HG02840 (cell line): ENCODE measurements around the gene ELOVL6.
"Not testable (repeated sequence)": the region's sequence is repeated elsewhere in the genome, so short reads cannot be mapped to it uniquely, and the experiment has no call there.

Source experiments
- ATAC-seq: cut with Tn5 transposase; IDR thresholded peaks from one replicate; pipeline ENCODE4 v1.9.1; 2021; ENCODE audit warnings: mild to moderate bottlenecking, moderate library complexity, moderate number of reproducible peaks; ENCODE audit not compliant: unreplicated experiment, low FRiP score

Gene ELOVL6

GRCh38 chr4:110087070-110087708, 111.2 kb downstream of the ELOVL6 start:
- ATAC-seq, result no peak

- ATAC-seq, result no peak
These were observed 113.3 kb downstream of the ELOVL6 start for GRCh38 chr4:110085131-110085530.

- ATAC-seq, result no peak
These were observed 114.3 kb downstream of the ELOVL6 start for GRCh38 chr4:110084154-110084553.

DNA sequence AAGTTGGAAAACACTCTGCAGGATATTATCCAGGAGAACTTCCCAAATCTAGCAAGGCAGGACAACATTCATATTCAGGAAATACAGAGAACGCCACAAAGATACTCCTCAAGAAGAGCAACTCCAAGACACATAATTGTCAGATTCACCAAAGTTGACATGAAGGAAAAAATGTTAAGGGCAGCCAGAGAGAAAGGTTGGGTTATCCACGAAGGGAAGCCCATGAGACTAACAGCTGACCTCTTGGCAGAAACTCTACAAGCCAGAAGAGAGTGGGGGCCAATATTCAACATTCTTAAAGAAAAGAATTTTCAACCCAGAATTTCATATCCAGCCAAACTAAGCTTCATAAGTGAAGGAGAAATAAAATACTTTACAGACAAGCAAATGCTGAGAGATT, 120.3 kb downstream of the ELOVL6 start:
- ATAC-seq, result not testable (repeated sequence)

GRCh38 chr4:110076828-110077227, 121.6 kb downstream of the ELOVL6 start:
- ATAC-seq, result not testable (repeated sequence)

DNA sequence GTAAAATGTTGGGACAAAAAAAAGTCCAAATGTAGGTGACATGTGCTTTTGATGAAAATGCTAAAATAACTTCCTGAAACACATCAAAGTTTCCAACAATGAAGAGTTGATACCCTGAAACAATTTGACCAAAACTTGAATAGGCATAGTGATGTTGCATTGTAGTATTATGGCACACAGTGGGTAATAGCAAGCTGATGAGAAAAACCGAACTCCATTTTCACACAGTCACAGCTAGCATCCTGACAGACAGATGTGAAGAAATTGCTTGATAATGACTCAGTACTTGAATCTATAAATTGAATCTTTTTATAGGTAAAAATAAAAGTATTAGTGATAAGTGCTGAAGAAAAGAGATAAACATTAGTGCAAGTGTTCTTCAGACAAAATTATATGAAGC, 122.5 kb downstream of the ELOVL6 start:
- ATAC-seq, result no peak

DNA sequence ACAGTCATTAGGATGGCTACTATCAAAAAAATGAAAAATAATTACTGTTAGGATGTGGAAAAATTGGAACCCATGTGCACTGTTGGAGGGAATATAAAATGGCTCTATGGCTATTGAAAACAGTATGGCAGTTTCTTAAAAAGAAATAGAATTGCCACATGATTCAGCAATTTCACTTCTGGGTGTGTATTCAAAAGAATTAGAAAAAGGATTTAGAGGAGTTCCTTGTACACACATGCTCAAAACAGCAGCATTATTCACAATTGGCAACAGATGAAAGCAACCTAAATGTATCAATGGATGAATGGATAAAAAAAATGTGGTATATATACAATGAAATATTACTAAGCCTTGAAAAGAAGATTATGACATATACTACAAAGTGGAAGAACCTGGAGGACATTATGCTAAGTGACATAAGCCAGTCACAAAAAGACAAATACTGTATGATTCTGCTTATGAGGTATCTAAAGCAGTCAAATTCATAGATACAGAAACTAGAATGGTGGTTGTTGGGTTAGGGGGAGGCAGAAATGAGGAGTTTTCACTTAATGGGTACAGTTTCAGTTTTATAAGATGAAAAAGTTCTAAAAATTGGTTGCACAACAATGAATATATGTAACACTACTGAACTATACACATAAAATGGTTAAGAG, 123.2 kb downstream of the ELOVL6 start:
- ATAC-seq, result no peak

- ATAC-seq, result no peak
These were observed 123.8 kb downstream of the ELOVL6 start for GRCh38 chr4:110074570-110074969.

- no peak for ATAC-seq
These were observed 125.2 kb downstream of the ELOVL6 start for GRCh38 chr4:110073053-110073845.

GRCh38 chr4:110071466-110071865, 126.9 kb downstream of the ELOVL6 start:
- no peak for ATAC-seq

DNA sequence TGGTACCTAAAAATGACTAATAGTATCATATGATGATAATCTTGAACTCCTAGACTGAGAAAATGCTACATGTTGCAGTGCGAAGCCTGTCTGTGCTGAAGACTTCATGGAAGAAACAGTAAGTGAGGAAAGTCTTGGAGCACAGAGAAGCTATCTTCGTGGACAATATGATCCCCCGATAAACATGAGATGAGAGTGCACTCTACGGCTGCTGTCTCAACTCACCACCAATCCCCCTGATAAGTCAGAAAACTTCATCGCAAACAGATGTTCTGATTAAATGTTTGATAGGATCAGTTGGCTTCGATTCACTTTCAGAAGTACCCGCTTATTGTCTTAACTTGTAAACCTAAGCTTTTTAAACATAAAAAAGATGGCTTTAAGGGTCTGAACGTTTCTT, 130.2 kb downstream of the ELOVL6 start:
- no peak for ATAC-seq

- ATAC-seq, result no peak
These were observed 133.5 kb downstream of the ELOVL6 start for GRCh38 chr4:110064934-110065333.

- no peak for ATAC-seq
These were observed 134.1 kb downstream of the ELOVL6 start for GRCh38 chr4:110064295-110064694.

DNA sequence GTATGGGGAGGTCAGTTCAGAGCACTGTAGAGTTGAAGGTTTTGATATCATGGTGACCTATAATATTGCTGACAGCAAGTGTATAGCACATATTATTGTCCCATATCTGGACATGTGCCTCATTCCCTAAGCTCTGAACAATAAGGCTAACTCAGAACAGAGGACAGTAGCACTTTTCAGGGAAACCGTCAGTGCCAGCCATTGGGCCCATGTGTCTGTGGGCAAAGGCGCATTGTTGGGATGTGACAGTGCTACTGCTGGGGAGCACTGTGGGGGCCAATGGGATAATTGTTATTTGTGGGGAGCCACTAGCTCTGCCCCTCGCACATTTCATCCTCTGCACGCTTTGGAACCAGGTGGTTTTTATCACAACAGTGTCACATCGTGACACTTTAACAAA, 136.2 kb downstream of the ELOVL6 start:
- ATAC-seq, result no peak

- ATAC-seq, result no peak
These were observed 137.3 kb downstream of the ELOVL6 start for GRCh38 chr4:110061076-110061475.

- peak; percentile 72 for ATAC-seq
These were observed 138.7 kb downstream of the ELOVL6 start for GRCh38 chr4:110059556-110060191.

DNA sequence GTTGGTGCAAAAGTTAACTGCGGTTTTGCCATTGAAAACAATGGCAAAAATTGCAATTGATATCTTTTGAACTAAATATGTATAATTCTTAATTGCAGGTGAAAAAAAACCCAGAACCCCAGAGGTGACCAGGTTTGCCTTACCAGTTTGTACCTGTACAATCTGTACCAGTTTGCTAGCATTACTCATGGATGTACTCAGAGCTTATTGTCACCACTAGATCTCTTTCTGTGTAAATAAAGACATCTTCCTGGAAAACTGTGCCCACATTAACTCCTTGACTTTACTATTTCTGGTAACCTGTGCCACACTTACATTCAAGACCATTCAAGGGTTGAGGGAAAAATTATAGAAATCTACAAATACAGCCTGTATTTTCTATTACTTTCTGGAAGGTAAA, 139.7 kb downstream of the ELOVL6 start:
- ATAC-seq, result no peak

DNA sequence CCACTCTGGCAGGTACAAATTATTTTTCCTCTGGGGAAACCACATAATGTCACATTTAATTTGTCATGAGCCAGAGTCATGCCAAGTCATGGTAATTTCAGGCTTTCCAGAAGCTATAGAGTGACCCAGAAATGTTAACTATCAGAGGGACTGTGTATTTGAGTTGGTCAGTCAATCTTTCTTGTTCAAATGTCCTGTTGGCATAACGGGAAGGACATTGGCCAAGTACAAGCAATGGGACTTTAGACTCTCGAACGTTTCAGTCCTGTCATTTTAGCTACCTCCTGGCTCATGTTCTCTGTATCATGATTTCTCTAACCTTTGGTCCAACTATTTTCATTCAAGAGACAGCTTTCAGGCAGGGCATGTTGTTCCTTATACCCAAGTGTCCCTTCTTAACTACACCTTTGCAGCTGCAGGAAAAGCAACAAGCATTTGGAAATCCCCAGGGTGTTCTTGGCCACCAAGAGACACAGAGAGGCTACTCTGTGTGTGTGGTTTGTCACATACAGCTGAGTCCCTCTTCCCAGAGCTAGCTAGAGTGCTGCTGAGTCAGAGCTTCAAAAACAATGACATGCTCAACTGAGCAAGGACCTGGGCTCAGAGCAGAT, 143.2 kb downstream of the ELOVL6 start:
- peak; percentile 82 for ATAC-seq

DNA sequence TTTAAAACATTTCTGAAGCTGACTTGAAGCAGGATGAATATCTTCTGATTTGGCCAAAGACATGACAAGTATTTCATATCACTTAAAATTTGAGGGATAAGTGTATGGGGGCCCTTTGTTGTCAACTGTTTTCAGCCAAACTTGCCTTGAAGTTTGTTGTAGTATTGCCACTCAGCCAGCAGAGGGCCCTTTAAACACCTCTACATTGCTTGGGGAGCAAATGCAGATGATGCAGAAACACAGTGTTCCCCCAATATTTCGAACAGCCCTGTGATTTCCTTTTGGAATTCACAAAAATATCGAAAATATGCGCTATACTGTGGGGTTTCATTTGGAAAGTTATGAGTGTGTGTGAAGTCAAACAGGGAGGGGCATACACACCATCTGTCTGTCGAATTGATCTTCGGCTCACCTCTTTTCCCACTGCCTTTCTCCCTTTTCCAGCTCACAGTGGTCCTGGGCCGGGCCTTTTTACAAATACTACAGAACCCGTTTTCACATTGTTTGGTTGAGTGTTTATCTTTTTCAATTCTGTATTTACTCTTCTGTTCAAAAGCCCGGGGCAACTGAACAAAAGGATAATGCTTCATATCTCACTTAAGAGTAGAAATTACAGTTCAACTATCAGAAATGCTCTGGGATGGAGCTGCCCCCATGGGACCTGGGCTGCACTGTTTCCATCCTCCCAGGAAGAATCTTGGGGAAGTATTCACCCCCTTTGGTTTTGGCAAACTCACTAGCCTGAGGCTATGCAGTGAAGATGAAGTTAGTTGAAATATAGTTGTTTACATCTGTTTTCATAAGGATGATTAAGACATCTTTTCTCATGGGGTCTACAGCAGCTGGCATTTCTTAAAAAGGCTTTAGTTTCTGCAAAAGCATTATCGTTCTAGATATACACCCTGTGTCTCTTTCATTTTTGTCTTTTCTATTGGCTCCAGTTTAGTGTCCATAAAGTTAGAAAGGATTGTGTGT, 148.2 kb downstream of the ELOVL6 start:
- no peak for ATAC-seq
